Measurements from ENCODE around the gene CEACAM8.

DNA sequence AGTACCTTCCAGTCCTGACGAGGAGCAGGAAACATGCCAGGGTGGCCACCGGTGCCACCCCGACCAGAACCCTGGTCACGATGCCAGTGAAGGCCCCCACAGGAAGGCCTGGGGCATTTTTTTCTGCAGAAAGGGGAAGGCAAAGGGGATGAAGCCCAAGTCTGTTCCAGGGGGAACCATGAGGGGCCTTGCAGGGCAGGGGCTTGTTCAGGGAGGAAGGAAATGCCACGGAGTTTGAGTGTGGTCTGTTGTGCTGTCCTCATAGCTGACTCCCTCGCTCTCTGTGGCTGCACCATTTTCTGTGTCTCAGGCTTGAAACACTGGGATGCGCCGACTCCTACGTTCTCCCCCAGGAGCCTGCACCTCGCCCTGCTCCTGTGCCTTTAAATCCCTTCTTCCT, 38.9 kb downstream of the CEACAM8 start:
- TF ChIP-seq CTCF (IDR thresholded peaks at IDR 0.05 in 4 of 5, conservative IDR thresholded peaks at IDR 0.05 in 1 of 5) (no peak), POLR2A (IDR thresholded peaks at IDR 0.05) (no peak)
